GM18498 (cell line): ENCODE measurements around the gene RBP3.

ENCODE experiments used
- ATAC-seq: cut with Tn5 transposase; IDR thresholded peaks from one replicate; pipeline ENCODE4 v1.9.1; 2021; ENCODE audit warnings: mild to moderate bottlenecking, moderate library complexity; ENCODE audit not compliant: unreplicated experiment

Gene RBP3

DNA sequence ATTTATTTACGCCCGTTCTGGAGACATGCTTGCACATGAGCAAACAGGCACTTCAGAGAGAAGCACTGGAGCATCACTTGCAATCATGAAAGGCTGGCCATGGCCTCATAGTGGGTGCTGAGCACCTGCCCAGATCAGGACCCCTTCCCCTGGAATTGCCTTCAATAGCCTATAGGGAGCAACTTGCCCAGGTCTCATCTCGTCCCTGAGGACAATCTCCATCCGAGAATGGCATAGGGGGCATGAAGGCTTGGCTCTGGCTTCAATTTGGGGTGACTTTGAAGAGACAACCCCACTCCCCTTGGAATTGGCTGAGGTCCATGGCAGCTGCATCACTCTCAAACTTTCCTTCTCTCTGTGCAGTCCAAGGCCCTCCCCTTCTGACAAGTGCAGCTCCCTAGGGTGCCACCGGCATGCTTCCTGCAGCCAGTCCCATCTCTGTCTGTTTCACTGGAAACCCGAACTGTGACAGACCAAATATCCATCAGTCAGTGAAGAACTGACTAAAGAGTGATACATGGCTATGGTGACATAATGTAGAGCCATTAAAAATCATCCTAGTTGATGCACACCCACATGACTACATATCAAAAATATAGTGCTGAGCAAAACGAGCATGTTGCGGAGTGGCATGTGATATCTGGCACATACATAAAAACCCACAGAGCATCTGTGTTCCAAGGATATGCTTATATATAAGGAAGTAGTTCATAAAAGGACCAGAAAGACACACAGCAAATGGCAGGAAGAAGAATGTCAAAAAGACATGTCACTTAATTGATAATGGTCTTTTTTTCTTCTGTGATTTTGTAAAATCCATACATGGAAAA lies 13.5 kb upstream of the RBP3 start:
- no peak for ATAC-seq

DNA sequence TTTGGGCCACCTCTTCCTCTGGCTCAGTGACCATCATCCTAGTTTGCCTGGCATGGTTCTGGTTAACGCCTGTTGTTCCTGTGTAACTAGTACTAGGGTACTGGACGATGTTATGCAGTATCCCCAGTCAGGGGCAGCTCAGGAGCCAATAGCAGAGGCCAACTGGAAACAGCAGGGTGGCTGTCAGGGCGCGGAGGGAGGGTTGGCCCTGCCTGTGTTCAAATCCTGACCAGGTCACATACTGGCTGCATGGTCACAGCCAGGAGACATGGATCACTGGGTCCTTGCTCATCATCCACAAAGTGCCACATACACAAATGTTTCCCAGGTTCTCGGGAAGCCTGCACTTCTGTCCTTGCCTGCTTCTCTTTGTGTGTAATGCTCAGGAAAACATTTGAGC lies 12.3 kb upstream of the RBP3 start:
- ATAC-seq: no peak

DNA sequence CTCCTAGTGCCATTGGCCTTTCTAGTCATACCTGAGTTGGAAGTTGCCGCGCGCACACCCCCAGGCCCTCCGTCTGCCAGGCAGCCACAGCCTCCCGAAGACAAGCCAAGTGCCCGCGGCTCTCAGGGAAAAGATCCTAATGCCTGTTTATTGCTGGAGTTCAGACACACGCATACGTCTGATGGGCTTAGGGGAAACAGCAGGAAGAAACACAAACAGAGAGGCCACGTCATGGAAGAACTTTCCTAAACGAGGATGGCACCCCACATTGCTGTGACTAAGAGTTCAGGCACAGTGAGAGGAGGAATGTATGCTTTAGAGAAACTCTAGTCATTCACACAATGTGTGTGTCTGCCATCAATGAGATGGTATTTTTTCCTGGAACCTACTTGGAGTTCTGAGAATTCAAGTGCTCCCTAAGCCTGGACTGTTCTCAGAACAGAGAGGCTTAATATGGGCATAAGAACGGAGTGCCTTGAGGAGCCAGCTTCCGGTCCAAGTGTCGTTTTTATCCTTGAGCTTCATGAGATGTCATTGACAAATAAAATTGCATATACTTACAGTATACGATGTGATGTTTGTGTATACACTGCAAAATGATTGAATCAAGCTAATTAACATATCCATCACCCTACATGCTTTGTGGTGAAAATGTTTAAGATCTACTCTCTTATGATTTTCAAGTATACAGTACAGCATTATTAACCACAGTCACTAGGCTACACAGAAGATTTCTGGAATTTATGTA lies 11.6 kb upstream of the RBP3 start:
- ATAC-seq: no peak

DNA sequence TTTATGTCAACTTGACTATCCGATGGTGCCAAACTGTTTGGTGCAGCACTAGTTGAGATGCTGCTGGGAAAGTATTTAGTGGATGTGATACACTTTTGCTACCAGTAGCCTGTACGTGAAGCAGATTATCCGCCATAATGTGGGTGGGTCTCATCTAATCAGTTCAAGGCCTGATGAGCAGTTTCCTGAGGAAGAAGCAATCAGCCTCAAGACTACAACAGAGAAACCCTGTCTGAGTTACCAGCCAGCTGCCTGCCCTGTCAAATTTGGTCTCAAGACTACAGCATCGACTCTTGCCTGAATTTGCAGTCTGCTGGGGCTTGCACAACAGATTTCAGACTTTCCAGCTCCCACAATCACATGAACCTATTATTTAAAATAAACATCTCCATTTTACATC lies 10.9 kb upstream of the RBP3 start:
- no peak for ATAC-seq

DNA sequence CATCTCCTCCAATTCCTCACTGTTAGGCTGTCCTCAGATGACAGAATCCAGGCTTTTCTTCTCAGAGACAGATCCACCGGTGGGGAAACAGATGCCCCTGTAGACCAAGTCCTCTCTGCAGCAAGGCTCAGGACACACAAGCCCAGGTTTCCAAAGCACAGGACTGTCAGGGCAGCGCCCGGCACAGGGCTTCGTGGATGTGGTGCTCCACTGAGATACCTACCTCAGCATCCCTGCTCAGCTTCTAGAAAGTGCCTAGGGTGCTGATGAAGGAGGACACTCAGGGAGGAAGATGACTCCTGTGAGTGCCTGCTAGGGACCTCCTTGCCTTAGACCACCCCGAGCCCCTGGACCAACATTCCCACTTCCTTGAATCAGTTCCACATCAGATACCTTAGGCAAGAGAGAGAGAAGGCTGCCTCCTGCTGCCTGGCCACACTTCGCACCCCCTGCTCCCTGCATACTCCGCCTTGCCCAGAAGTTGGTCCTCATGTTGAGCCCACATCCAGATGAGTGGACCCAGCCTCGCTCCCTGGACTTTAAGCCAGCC lies 8.9 kb upstream of the RBP3 start:
- ATAC-seq: no peak

DNA sequence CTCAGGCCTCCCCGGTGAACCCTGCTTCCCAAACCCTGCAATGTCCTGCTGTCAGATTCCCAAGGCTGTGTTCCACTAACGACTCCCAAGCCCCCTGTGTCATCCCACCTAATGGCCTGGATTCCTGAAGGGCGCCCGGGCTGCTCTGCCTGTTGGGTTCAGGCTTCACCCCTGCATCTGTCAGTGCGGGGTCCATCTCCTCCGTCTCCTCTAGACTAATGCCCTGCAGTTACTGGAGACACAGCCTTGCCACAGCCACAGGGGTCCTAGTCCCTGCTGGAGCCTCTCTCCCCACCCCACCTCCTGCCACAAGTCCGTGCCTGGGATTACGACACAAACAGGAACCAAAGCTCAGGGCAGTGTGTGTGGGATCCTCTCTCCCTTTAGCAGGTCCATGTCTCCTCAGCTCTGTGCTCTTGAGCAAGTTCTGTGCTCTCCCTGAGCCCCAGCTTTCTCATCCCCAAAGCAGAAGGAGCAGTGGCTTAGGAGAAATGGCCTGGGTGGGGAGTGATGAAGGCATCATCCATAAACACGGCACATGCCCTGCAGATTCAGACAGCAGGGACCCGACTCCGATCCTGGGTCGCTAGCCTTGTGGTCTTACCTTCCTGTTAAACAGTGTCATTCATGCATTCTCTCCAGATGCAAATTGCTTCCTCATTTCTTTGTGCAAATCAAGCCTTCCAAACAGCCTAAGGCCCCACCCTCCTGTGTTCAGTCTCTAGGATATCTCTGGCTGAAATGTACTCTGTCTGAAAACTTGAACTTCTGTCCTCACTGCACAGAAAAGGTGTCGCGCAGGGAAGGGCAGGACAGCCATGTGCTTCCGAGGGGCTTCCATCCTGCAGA lies 8.2 kb upstream of the RBP3 start:
- no peak for ATAC-seq

DNA sequence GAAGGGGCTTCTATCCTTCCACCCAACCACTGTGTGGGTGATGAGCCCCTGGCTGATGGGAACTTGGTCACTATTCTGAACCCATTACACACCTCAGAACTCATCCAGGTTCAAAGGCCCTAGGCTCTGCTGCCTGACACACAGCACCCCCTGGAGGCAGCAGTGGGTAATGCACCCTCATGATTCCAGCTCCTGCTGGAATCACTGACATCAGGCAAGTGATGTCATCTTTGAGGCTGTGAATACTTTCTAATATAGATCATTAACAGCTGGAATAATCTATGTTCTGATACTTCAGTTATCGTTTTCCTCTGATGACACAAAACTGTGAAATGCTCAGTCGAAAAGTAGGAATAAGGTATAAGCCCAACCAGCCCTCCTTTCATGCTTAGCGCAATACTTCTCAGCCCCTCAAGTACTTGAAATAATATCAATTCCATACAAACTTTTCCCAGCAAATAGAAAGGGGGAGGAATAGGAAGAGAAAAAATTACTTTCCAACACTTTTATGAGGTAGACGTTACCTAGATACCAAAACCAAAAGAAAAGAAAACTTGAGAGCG lies 7.5 kb upstream of the RBP3 start:
- peak; percentile 47 for ATAC-seq

DNA sequence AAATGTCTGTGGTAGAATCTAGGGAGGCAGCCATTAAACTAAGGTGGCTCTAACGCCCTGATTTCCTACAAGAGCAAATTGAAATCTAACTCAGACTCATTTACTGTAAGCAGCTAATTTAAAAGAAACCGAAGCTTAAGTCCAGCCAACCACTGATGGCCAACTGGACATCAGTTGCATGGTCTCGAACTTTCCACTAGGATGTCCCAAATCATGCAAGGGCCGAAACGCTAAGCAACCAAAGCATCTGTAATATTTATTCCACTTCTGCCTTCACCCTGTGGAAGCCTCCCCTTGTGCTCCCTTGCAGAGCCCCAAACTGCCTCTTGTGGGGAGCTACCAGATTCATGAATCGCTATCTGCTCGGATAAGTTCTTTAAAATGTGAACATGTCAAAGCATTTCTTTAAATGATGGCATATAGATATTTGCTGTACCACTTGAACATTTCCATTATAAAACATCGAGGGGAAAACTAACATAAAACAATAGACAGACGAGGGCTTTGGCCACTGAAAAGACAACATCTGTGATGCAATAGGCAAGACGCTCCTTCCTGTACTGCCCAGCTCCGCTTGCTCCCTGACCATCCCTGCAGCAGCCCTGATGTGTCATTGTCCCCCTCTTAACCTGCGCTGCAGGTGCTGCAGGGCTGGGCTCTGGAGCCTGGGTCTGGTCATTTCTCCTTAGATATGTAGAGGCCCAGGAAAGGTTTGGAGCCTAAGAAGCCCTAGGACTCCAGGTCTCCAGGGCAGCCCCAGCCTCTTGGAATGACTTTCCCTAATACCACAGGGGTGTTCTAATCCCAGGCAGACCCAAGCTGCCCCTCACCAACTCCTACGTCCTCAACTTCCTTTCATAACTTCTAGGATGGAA lies 2.9 kb upstream of the RBP3 start:
- ATAC-seq: no peak

DNA sequence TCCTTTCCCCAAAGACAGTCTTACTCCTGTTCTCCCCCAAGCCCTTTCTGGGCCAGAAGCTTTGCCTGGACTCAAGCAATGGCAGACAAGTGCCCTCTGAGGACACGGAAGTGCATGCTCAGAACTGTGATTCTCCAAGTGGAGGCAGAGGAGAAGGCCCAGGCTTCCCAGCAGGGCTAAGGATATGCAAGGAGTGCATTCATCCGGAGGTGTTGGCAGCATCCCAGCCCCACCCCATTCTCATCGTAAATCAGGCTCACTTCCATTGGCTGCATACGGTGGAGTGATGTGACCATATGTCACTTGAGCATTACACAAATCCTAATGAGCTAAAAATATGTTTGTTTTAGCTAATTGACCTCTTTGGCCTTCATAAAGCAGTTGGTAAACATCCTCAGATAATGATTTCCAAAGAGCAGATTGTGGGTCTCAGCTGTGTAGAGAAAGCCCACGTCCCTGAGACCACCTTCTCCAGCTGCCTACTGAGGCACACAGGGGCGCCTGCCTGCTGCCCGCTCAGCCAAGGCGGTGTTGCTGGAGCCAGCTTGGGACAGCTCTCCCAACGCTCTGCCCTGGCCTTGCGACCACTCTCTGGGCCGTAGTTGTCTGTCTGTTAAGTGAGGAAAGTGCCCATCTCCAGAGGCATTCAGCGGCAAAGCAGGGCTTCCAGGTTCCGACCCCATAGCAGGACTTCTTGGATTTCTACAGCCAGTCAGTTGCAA lies 1.4 kb upstream of the RBP3 start:
- ATAC-seq: no peak

DNA sequence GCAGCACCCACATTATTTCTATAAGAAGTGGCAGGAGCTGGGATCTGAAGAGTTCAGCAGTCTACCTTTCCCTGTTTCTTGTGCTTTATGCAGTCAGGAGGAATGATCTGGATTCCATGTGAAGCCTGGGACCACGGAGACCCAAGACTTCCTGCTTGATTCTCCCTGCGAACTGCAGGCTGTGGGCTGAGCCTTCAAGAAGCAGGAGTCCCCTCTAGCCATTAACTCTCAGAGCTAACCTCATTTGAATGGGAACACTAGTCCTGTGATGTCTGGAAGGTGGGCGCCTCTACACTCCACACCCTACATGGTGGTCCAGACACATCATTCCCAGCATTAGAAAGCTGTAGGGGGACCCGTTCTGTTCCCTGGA lies 874 bp upstream of the RBP3 start:
- no peak for ATAC-seq

DNA sequence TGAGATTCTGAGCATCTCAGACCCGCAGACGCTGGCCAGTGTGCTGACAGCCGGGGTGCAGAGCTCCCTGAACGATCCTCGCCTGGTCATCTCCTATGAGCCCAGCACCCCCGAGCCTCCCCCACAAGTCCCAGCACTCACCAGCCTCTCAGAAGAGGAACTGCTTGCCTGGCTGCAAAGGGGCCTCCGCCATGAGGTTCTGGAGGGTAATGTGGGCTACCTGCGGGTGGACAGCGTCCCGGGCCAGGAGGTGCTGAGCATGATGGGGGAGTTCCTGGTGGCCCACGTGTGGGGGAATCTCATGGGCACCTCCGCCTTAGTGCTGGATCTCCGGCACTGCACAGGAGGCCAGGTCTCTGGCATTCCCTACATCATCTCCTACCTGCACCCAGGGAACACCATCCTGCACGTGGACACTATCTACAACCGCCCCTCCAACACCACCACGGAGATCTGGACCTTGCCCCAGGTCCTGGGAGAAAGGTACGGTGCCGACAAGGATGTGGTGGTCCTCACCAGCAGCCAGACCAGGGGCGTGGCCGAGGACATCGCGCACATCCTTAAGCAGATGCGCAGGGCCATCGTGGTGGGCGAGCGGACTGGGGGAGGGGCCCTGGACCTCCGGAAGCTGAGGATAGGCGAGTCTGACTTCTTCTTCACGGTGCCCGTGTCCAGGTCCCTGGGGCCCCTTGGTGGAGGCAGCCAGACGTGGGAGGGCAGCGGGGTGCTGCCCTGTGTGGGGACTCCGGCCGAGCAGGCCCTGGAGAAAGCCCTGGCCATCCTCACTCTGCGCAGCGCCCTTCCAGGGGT lies 703 bp downstream of the RBP3 start:
- ATAC-seq: no peak

DNA sequence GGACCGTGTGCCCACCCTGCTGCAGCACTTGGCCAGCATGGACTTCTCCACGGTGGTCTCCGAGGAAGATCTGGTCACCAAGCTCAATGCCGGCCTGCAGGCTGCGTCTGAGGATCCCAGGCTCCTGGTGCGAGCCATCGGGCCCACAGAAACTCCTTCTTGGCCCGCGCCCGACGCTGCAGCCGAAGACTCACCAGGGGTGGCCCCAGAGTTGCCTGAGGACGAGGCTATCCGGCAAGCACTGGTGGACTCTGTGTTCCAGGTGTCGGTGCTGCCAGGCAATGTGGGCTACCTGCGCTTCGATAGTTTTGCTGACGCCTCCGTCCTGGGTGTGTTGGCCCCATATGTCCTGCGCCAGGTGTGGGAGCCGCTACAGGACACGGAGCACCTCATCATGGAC lies 1.4 kb downstream of the RBP3 start:
- ATAC-seq: no peak

DNA sequence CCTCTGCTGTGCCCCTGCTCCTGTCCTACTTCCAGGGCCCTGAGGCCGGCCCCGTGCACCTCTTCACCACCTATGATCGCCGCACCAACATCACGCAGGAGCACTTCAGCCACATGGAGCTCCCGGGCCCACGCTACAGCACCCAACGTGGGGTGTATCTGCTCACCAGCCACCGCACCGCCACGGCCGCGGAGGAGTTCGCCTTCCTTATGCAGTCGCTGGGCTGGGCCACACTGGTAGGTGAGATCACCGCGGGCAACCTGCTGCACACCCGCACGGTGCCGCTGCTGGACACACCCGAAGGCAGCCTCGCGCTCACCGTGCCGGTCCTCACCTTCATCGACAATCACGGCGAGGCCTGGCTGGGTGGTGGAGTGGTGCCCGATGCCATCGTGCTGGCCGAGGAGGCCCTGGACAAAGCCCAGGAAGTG lies 1.8 kb downstream of the RBP3 start:
- no peak for ATAC-seq

DNA sequence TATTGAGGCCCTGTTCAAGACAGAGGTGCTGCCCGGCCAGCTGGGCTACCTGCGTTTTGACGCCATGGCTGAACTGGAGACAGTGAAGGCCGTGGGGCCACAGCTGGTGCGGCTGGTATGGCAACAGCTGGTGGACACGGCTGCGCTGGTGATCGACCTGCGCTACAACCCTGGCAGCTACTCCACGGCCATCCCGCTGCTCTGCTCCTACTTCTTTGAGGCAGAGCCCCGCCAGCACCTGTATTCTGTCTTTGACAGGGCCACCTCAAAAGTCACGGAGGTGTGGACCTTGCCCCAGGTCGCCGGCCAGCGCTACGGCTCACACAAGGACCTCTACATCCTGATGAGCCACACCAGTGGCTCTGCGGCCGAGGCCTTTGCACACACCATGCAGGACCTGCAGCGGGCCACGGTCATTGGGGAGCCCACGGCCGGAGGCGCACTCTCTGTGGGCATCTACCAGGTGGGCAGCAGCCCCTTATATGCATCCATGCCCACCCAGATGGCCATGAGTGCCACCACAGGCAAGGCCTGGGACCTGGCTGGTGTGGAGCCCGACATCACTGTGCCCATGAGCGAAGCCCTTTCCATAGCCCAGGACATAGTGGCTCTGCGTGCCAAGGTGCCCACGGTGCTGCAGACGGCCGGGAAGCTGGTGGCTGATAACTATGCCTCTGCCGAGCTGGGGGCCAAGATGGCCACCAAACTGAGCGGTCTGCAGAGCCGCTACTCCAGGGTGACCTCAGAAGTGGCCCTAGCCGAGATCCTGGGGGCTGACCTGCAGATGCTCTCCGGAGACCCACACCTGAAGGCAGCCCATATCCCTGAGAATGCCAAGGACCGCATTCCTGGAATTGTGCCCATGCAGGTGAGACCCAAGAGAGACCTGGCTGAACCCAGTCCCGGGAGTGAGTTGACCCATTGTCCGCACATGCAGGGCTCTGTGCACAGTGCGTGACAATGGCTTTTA lies 2.8 kb downstream of the RBP3 start:
- no peak for ATAC-seq

DNA sequence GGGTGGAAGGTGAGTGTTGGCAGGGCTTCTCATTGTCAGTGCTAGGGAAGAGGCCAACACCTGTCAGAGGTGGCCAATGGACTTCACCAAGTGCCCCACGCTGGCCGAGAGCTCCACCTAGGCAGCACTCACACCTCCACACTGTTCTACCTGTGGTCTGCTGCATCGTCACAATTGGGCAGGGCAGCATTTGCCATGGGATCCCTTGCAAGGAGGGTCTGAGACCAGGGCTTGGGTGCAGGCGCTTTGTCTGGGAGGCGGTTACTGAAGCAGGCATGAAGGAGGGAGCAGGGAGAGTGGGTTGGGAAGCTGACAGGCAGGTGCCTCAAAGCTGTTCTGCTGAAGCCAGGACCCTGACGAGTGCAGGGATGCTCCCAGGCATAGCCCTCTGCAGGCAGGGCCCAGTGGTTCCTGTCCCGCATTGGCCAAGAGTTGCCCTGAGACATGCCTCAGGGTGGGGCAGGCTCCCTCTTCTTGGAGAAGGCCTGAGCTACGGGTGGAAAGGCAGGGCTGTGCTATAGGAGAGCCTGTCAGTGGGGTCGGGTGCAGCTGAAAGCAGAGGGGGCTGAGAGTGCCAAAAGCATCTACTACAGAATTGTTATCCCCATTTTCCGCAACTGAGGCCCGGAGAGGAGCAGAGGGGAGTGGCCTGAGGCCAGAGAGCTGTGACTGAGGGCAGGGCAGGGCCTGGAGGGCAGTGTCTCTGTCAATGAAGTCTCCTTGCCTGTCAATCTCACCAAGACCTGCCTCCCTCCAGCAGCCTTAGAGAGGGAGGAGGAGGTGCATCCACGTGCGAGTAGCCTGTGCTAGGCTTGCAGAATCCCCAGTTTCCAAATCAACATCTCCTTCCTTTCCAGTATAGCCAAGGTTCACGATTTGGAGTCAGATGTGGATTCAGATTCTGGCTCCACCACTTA lies 4.0 kb downstream of the RBP3 start:
- no peak for ATAC-seq

DNA sequence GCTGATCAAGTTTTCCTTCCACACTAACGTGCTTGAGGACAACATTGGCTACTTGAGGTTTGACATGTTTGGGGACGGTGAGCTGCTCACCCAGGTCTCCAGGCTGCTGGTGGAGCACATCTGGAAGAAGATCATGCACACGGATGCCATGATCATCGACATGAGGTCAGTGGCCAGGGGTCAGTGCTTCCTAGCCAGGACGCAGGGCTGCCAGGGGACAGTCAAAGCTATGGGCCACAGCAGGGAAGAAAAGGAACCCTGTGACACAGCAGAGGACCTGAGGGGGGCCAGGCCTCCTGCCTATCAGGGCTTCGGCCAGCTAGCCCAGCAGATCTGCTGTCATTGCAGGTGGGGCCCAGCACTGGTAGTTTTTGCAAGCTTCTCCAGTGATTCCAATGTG lies 5.2 kb downstream of the RBP3 start:
- no peak for ATAC-seq
